GM10248 (cell line): ENCODE measurements around the gene NOL4.
"Not testable (repeated sequence)": the region's sequence is repeated elsewhere in the genome, so short reads cannot be mapped to it uniquely, and the experiment has no call there.

Experiments used
- CTCF ChIA-PET: fragments of 300-600 bp; sonication (Branson Sonifier 250); formaldehyde crosslinking; extraction: SDS; loops from one replicate; lab custom pipeline; 2021; ENCODE audit warnings: antibody characterized with exemption; lab: Yijun Ruan, JAX
- POLR2A ChIA-PET: fragments of 350-650 bp; sonication (Branson Sonifier 250); formaldehyde crosslinking; extraction: SDS; loops from one replicate; lab custom pipeline; 2020; ENCODE audit warnings: antibody characterized with exemption; lab: Yijun Ruan, JAX
- DNase-seq: peaks from one replicate; pipeline ENCODE4 v3.0.0; 2012; ENCODE audit errors: extremely low spot score
- TF ChIP-seq, protein P1 (sequence below): IDR thresholded peaks from 2 replicates; pipeline ENCODE4 v1.5.1; 2012; ENCODE audit warnings: mild to moderate bottlenecking, low read depth; ENCODE audit errors: extremely low read depth, missing control alignments, control extremely low read depth

NOL4 gene, protein sequence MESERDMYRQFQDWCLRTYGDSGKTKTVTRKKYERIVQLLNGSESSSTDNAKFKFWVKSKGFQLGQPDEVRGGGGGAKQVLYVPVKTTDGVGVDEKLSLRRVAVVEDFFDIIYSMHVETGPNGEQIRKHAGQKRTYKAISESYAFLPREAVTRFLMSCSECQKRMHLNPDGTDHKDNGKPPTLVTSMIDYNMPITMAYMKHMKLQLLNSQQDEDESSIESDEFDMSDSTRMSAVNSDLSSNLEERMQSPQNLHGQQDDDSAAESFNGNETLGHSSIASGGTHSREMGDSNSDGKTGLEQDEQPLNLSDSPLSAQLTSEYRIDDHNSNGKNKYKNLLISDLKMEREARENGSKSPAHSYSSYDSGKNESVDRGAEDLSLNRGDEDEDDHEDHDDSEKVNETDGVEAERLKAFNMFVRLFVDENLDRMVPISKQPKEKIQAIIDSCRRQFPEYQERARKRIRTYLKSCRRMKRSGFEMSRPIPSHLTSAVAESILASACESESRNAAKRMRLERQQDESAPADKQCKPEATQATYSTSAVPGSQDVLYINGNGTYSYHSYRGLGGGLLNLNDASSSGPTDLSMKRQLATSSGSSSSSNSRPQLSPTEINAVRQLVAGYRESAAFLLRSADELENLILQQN

DNA sequence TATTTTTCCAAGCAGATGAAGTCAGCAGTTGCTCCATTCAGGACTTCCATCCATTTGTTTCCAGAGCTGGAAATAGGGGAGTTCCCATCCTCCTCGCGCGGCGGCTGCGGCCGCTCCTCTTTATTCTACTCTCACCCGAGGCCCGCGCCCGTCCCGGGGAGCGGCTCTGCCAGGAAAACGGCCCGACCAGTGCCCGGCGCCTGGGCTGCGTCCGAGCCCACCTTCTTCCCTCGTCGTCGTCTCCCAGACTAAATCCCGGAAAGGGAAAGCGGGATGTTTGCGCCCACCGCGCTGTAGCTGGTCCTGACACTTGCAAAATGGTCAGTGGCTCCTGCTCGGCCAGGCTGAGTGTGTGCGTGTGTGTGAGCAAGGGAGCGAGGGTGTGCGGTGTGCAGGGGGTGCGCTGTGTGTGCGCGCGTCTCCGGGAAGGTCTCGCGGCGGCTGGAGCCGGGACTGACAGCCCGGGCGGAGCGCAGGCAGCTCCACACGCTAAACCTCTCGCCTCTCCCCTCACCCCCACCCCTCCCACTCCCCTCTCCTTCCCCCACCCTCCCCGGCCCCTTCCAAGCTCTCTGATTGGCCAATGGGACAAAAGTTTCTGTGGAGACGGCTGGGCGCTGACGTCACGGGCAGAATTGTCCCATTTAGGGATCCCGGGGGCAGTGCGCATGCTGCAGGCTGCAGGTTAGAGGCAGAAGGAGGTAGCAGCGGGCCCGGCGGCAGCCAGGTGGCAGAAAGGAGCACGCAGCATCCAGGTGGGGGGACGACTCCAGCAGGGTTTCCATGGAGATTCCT is at the start of gene NOL4:
NOL4 (minus strand) TSS at position 491 of the 795 bp plus-strand sequence. CDS start 1,660 bp downstream, outside the sequence.
- ChIA-PET POLR2A (no interaction called here), CTCF (interaction anchor here (1.1 to 1.5 kb wide), 3 partner anchors 14 to 102 kb away, joined by 3 read pairs; no protein-coding TSS in a partner anchor)
- TF ChIP-seq, protein P1, sequence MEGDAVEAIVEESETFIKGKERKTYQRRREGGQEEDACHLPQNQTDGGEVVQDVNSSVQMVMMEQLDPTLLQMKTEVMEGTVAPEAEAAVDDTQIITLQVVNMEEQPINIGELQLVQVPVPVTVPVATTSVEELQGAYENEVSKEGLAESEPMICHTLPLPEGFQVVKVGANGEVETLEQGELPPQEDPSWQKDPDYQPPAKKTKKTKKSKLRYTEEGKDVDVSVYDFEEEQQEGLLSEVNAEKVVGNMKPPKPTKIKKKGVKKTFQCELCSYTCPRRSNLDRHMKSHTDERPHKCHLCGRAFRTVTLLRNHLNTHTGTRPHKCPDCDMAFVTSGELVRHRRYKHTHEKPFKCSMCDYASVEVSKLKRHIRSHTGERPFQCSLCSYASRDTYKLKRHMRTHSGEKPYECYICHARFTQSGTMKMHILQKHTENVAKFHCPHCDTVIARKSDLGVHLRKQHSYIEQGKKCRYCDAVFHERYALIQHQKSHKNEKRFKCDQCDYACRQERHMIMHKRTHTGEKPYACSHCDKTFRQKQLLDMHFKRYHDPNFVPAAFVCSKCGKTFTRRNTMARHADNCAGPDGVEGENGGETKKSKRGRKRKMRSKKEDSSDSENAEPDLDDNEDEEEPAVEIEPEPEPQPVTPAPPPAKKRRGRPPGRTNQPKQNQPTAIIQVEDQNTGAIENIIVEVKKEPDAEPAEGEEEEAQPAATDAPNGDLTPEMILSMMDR = peak; percentile 43
- DNase-seq = peak; percentile 22

DNA sequence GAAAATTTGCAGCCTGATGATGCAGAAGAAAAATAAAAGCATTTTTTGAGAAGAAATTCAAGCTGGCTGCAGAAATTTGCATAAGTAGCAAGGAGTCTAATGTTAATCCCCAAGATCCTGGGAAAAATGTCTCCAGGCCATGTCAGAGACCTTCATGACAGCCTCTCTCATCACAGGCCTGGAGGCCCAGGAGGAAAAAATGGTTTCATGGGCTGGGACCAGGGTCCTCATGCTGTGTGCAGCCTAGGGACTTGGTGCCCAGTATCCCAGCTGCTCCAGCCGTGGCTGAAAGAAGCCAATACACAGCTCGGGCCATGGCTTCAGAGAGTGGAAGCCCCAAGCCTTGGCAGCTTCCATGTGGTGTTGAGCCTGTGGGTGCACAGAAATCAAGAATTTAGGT is 41.3 kb upstream of the NOL4 start:
- POLR2A ChIA-PET, DNase-seq, CTCF ChIA-PET: not testable (repeated sequence)

DNA sequence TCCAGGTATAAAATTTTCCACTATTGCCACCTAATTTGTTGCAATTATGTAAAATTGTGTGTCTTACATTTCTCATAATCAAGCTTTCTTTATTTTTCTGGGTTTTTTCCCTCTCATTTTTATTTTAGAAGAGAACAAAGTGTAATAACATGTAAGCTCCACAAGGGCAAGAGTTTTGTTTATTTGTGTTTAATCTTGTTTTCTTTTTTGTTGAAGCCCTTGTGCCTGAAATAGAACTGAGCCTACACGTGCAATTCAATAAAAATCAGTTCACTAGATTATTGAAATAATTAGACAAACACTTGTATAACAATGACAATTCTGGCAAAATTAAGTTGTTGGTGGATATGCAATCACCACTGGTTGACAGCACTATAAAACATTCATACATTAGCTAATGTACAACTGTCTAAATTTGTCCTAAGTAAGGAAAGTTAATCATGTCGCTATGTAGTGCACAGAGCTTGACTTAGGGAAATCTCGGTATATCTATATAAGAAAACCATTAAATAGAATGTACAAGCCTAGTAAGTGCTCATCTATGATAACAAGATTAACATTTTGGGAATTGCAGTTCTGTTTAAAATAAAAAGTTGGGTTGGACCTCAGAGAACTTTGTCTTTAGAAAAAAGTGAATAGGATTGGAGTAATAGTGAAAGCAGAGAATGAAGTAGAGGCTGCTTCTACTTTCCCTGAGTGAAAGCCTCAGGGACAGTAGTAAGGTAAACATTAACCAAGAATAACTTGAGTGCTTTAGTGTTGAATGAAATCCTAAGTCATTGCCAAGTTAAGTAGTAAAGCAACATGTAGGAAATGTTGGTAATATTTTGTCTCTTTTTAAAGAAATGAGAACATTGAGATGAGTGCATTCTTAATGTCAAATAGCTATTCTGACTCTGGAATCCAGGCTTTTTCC is 37.4 kb upstream of the NOL4 start:
- ChIA-PET POLR2A (no interaction called here), CTCF (interaction anchor here (0.8 to 1.0 kb wide), 2 partner anchors 10 to 55 kb away, joined by 3 read pairs; no protein-coding TSS in a partner anchor)
- DNase-seq = peak; percentile 7
- TF ChIP-seq, protein P1 = no peak

DNA sequence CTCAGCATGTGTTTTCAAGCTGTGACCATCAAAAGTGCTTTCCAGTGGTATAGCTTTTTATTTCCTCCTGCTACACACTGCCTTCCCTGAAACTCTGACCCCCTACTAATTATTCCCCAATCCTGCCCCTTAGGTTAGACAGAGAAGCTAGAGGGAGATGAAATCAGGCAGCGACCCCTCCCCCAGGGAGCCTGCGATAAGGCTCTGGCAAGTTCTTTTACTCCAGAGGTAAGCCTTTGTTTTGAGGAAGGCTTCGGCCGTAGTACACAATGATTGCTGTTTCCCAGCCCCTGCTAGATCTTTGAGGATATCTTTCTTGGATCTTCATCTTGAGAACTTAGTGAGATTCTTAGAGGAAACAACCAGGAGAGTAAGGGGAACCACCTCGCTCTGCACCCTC is 33.5 kb upstream of the NOL4 start:
- TF ChIP-seq, protein P1 = no peak
- CTCF ChIA-PET = no interaction called here
- no peak for DNase-seq
- POLR2A ChIA-PET = no interaction called here

DNA sequence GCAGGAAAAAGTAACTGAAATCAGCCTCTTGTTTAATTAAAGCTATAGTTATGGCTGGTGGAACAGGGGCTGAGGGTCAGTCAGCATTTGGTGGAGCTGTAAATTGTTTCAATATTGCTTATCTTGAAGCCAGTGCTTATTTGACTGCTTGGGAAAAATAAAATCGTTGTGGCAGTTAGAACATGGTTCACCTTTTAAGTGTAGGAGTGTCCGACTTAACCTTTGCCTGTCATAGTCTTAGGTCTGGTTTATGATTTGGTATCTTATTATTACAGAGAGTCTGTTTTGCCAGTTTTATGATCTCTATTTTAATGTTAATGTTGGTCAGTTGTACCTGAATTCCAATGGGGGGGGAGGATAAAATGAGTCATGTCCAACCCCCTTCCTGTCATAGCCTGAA is 27.2 kb upstream of the NOL4 start:
- CTCF ChIA-PET = interaction anchor here (1.2 to 1.6 kb wide), 4 partner anchors 10 to 129 kb away, joined by 3 to 4 read pairs (median 3); no protein-coding TSS in a partner anchor
- TF ChIP-seq, protein P1 = no peak
- POLR2A ChIA-PET = no interaction called here
- DNase-seq = no peak

DNA sequence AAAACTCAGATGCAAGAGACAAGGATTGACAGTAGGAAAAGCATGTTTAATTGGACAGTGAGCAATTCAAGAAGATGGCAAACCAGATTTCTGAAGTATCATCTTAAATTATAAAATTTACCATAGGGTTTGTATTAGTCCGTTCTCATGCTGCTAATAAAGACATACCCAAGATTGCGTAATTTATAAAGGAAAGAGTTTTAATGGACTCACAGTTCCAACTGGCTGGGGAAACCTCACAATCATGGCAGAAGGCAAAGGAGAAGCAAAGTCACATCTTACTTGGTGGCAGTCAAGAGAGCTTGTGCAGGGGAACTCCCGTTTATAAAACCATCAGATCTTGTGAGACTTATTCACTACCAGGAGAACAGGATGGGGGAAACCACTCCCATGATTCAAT is 24.0 kb upstream of the NOL4 start:
- ChIA-PET CTCF (no interaction called here), POLR2A (no interaction called here)
- no peak for DNase-seq
- TF ChIP-seq, protein P1 = no peak
